Measurements from ENCODE around the gene ZNF18.

ZNF18 gene

GRCh38 chr17:11990363-11990983 lies 6.8 kb downstream of the ZNF18 start:
- TF ChIP-seq CTCF (IDR thresholded peaks at IDR 0.05; ENCODE audit: low read depth, low read length, poor library complexity, severe bottlenecking) (no peak), EZH2phosphoT487 (IDR thresholded peaks at IDR 0.05; ENCODE audit: borderline replicate concordance, low read length) (no peak)
- no peak overlapping the region for H3K27ac ChIP-seq (ENCODE audit: low read depth, low read length)

GRCh38 chr17:11986942-11987329 lies 10.3 kb downstream of the ZNF18 start:
- Histone ChIP-seq H3K36me3 (ENCODE audit: control insufficient read depth, low read length) (peaks cover 51% of the 10 kb centered on the region), H3K27me3 (ENCODE audit: control insufficient read depth, low read length) (no peaks in the 10 kb centered on the region), H3K9me2 (replicated peaks; ENCODE audit: control insufficient read depth, low read length) (no peaks in the 10 kb centered on the region), H3K79me2 (ENCODE audit: control insufficient read depth, low read length) (no peaks in the 10 kb centered on the region), H3K4me1 (ENCODE audit: control insufficient read depth, low read length) (no peaks in the 10 kb centered on the region), H4K20me1 (ENCODE audit: control insufficient read depth, insufficient read depth, low read depth, low read length) (no peaks in the 10 kb centered on the region), H3K4me3 (ENCODE audit: low read length) (no peak overlapping the region), H3K4me2 (ENCODE audit: low read length) (no peak overlapping the region), H3K27ac (ENCODE audit: low read depth, low read length) (no peak overlapping the region), H3F3A (ENCODE audit: control insufficient read depth, insufficient read depth) (no peaks in the 10 kb centered on the region), H3K9me3 (ENCODE audit: control insufficient read depth, insufficient read depth, low read length) (no peaks in the 10 kb centered on the region)
- TF ChIP-seq CTCF (IDR thresholded peaks at IDR 0.05; ENCODE audit: low read depth, low read length, poor library complexity, severe bottlenecking), result peak; percentile 55
- TF ChIP-seq EZH2phosphoT487 (IDR thresholded peaks at IDR 0.05; ENCODE audit: borderline replicate concordance, low read length), result no peak

More at GRCh38 chr17:11990363-11990983, 6.8 kb downstream of the ZNF18 start:
- Histone ChIP-seq H4K20me1 (ENCODE audit: control insufficient read depth, insufficient read depth, low read depth, low read length) (no peaks in the 10 kb centered on the region), H3K79me2 (ENCODE audit: control insufficient read depth, low read length) (peaks cover 2% of the 10 kb centered on the region; the same call in 1 of the 2 replicates), H3K4me1 (ENCODE audit: control insufficient read depth, low read length) (peaks cover 4% of the 10 kb centered on the region; the same call in 1 of the 2 replicates), H3K4me3 (ENCODE audit: low read length) (no peak overlapping the region), H3K36me3 (ENCODE audit: control insufficient read depth, low read length) (peaks cover 41% of the 10 kb centered on the region), H3K9me3 (ENCODE audit: control insufficient read depth, insufficient read depth, low read length) (no peaks in the 10 kb centered on the region), H3K27me3 (ENCODE audit: control insufficient read depth, low read length) (no peaks in the 10 kb centered on the region), H3K4me2 (ENCODE audit: low read length) (no peak overlapping the region), H3F3A (ENCODE audit: control insufficient read depth, insufficient read depth) (no peaks in the 10 kb centered on the region), H3K9me2 (replicated peaks; ENCODE audit: control insufficient read depth, low read length) (no peaks in the 10 kb centered on the region)

- Histone ChIP-seq H3K79me2 (ENCODE audit: control insufficient read depth, low read length) (no peaks in the 10 kb centered on the region), H3K27me3 (ENCODE audit: control insufficient read depth, low read length) (no peaks in the 10 kb centered on the region), H3K36me3 (ENCODE audit: control insufficient read depth, low read length) (peaks cover 48% of the 10 kb centered on the region), H3K4me1 (ENCODE audit: control insufficient read depth, low read length) (no peaks in the 10 kb centered on the region), H4K20me1 (ENCODE audit: control insufficient read depth, insufficient read depth, low read depth, low read length) (no peaks in the 10 kb centered on the region), H3K9me2 (replicated peaks; ENCODE audit: control insufficient read depth, low read length) (no peaks in the 10 kb centered on the region), H3F3A (ENCODE audit: control insufficient read depth, insufficient read depth) (no peaks in the 10 kb centered on the region), H3K4me3 (ENCODE audit: low read length) (no peak overlapping the region), H3K9me3 (ENCODE audit: control insufficient read depth, insufficient read depth, low read length) (no peaks in the 10 kb centered on the region), H3K27ac (ENCODE audit: low read depth, low read length) (no peak overlapping the region), H3K4me2 (ENCODE audit: low read length) (no peak overlapping the region)
- TF ChIP-seq EZH2phosphoT487 (IDR thresholded peaks at IDR 0.05; ENCODE audit: borderline replicate concordance, low read length) (no peak), CTCF (IDR thresholded peaks at IDR 0.05; ENCODE audit: low read depth, low read length, poor library complexity, severe bottlenecking) (no peak)
Measured at GRCh38 chr17:11986179-11986941, 10.9 kb downstream of the ZNF18 start.
